ENCODE measurements around the gene RNF113A. TPM values are rescaled to one million over a fixed set of nuclear protein-coding genes. Genes with fewer than 3 reads are reported as not detected.

The RNF113A gene
- total RNA-seq, 2 donors from 2014 or later, result 9.3 to 9.8 TPM

DNA sequence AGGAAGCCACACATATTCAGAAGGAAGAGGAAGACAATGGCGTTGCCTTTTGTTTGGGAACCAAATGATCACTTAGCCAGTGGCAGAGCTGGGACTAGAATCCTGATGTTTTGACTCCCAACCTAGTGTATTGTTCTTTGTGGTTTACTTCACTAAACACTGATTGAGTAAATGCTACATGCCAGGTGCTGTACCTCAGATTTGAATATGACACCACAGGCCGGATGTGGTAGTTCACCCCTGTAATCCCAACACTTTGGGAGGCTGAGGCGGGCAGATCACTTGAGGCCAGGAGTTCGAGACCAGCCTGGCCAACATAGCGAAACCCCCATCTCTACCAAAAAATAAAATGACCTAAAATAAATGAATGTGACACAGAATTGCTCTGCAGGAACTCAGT is 8.5 kb upstream of the RNF113A start:
- TF ChIP-seq, protein P1, sequence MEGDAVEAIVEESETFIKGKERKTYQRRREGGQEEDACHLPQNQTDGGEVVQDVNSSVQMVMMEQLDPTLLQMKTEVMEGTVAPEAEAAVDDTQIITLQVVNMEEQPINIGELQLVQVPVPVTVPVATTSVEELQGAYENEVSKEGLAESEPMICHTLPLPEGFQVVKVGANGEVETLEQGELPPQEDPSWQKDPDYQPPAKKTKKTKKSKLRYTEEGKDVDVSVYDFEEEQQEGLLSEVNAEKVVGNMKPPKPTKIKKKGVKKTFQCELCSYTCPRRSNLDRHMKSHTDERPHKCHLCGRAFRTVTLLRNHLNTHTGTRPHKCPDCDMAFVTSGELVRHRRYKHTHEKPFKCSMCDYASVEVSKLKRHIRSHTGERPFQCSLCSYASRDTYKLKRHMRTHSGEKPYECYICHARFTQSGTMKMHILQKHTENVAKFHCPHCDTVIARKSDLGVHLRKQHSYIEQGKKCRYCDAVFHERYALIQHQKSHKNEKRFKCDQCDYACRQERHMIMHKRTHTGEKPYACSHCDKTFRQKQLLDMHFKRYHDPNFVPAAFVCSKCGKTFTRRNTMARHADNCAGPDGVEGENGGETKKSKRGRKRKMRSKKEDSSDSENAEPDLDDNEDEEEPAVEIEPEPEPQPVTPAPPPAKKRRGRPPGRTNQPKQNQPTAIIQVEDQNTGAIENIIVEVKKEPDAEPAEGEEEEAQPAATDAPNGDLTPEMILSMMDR (conservative IDR thresholded peaks at IDR 0.05), result no peak
- no peaks in the 10 kb centered on the region for H3K36me3 ChIP-seq (ENCODE audit: control insufficient read depth, insufficient read depth, low read length)
- H3K27me3 Mint-ChIP-seq (ENCODE audit: insufficient read depth), result no peaks in the 10 kb centered on the region
- H3K9me3 ChIP-seq (ENCODE audit: control insufficient read depth, low read length), result no peaks in the 10 kb centered on the region
- H3K36me3 Mint-ChIP-seq (ENCODE audit: low read depth), result peaks cover 16% of the 10 kb centered on the region
- no peak overlapping the region for H3K27ac ChIP-seq (ENCODE audit: low read depth, low read length)
- peaks cover 59% of the 10 kb centered on the region for H3K9me3 Mint-ChIP-seq
- H3K9ac ChIP-seq (ENCODE audit: extremely low read depth, low read length, poor library complexity, severe bottlenecking), result no peak overlapping the region
- H3K4me3 Mint-ChIP-seq, result no peak overlapping the region
- no peak for DNase-seq
- no peaks in the 10 kb centered on the region for H3K27me3 ChIP-seq (ENCODE audit: control insufficient read depth, insufficient read depth, low read length, poor library complexity, severe bottlenecking)
- H3K4me1 Mint-ChIP-seq, result no peaks in the 10 kb centered on the region
- H3K4me1 ChIP-seq (ENCODE audit: control insufficient read depth, insufficient read depth, low read length), result no peaks in the 10 kb centered on the region
- H3K4me3 ChIP-seq (ENCODE audit: low read length), result no peak overlapping the region
- WGBS, 2 experiments (ENCODE audit: insufficient coverage in 1 of 2, insufficient read length in 1 of 2), result 93 to 100% methylated on average over 1 to 5 of the region's 5 CpGs
- H3K27ac Mint-ChIP-seq, result no peak overlapping the region

DNA sequence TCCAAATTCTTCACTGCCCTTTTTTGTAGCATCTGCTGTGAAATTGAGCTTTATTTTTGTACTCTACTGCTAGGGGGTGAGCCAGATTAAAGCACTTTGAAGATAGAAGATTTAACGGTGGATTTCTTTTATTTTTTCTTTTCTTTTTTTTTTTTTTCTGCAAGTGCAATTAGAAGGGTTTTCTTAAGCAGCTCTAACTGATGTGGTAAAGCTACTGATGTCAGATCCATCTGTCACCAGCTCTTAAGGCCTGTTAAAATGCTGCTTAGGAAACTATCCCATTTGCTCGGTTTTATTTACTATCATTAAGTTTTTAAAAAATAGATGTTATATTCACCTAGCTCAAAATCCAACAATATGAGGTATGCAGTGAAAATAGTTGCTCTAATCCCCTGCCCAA is 7.2 kb upstream of the RNF113A start:
- TF ChIP-seq, protein P1 (conservative IDR thresholded peaks at IDR 0.05), result no peak
- no peaks in the 10 kb centered on the region for H3K4me1 Mint-ChIP-seq
- Histone ChIP-seq H3K4me1 (ENCODE audit: control insufficient read depth, insufficient read depth, low read length) (no peaks in the 10 kb centered on the region), H3K9ac (ENCODE audit: extremely low read depth, low read length, poor library complexity, severe bottlenecking) (no peak overlapping the region), H3K4me3 (ENCODE audit: low read length) (no peak overlapping the region), H3K36me3 (ENCODE audit: control insufficient read depth, insufficient read depth, low read length) (no peaks in the 10 kb centered on the region), H3K27ac (ENCODE audit: low read depth, low read length) (no peak overlapping the region), H3K27me3 (ENCODE audit: control insufficient read depth, insufficient read depth, low read length, poor library complexity, severe bottlenecking) (no peaks in the 10 kb centered on the region), H3K9me3 (ENCODE audit: control insufficient read depth, low read length) (no peaks in the 10 kb centered on the region)
- no peaks in the 10 kb centered on the region for H3K27me3 Mint-ChIP-seq (ENCODE audit: insufficient read depth)
- no peak overlapping the region for H3K27ac Mint-ChIP-seq
- H3K4me3 Mint-ChIP-seq, result no peak overlapping the region
- peaks cover 18% of the 10 kb centered on the region for H3K36me3 Mint-ChIP-seq (ENCODE audit: low read depth)
- WGBS, 2 experiments (ENCODE audit: insufficient coverage in 1 of 2, insufficient read length in 1 of 2), result no CpG with 5 or more reads among the region's 2 CpGs
- H3K9me3 Mint-ChIP-seq, result peaks cover 54% of the 10 kb centered on the region
- DNase-seq, result no peak

DNA sequence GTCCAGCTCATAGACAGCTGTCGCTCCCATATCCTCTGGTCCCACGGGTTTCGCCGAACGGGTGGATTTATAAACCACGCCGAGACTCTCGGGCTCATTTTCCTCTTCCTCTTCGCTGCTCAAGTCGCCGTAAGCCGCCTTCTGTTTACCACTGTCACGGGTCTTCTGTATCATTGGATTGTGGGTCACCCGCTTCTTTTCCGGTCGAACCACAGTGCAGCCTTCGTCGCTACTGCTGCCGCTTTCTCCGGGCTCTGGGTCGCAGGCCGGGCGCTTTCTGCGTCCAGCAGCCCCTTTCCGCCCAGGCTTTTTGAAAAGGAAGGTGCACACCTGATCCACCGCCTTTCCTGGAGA is 311 bp downstream of the RNF113A start:
- WGBS, 2 experiments (ENCODE audit: insufficient coverage in 1 of 2, insufficient read length in 1 of 2), result 0% methylated on average over 26 of the region's 26 CpGs; no CpG with 5 or more reads in 1 of the 2 experiments
- peak overlapping the region; percentile 84 for H3K9ac ChIP-seq (ENCODE audit: extremely low read depth, low read length, poor library complexity, severe bottlenecking)
- H3K9me3 ChIP-seq (ENCODE audit: control insufficient read depth, low read length), result no peaks in the 10 kb centered on the region
- peak overlapping the region; percentile 97 for H3K27ac Mint-ChIP-seq
- no peaks in the 10 kb centered on the region for H3K4me1 Mint-ChIP-seq
- H3K4me3 Mint-ChIP-seq, result peak overlapping the region; percentile 76
- no peaks in the 10 kb centered on the region for H3K36me3 ChIP-seq (ENCODE audit: control insufficient read depth, insufficient read depth, low read length)
- H3K4me1 ChIP-seq (ENCODE audit: control insufficient read depth, insufficient read depth, low read length), result no peaks in the 10 kb centered on the region
- H3K27ac ChIP-seq (ENCODE audit: low read depth, low read length), result peak overlapping the region; percentile 17
- peaks cover 8% of the 10 kb centered on the region for H3K36me3 Mint-ChIP-seq (ENCODE audit: low read depth)
- peaks cover 47% of the 10 kb centered on the region for H3K9me3 Mint-ChIP-seq
- no peak for DNase-seq
- H3K27me3 ChIP-seq (ENCODE audit: control insufficient read depth, insufficient read depth, low read length, poor library complexity, severe bottlenecking), result no peaks in the 10 kb centered on the region
- TF ChIP-seq, protein P1 (conservative IDR thresholded peaks at IDR 0.05), result no peak
- peak overlapping the region; percentile 93 for H3K4me3 ChIP-seq (ENCODE audit: low read length)
- H3K27me3 Mint-ChIP-seq (ENCODE audit: insufficient read depth), result no peaks in the 10 kb centered on the region
